ENCODE data around the gene NOP9.

NOP9 gene

DNA sequence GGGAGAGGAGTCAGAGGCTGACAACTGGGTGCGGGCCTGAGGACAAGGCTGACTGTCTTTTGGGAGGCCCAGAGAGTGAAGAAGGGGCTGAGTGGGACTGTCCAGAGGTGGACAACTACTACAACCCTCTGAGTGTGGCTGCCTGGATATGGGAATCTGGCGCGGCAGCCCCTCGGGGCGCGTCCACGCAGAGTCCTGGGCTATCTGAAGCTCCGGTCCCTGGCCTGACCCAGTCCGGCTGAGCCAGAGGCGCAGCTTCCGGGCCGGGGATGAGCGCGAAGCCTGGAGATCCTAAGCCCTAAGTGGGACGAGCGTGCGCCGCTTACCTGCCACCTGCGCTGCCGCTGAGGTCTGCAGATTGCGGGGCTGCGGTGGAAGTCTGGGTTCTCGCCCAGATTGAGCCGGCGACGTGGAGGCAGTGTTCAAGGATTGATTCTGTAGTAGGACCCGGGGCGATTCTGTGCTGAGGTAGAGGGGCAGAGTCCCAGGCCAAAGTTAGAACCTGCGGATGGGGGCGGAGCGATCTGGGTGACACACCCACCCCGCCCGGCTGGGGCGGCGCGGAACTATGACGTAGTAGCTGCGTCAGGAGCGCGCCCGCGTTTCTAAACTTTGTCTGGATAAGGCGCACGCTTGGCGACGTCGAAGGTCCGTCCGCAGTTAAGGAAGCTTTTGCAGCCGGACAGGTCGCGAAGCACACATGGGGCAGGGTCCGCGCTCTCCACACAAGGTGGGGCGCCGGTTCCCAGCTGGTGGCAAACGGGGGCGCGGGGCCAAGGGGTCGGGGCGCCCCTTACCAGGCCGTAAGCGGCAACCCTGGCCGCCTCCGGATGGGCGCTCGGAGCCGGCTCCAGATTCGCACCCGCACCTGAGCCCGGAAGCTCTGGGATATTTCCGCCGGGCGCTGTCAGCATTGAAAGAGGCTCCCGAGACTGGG, at the start of gene NOP9, which contains the start of gene DHRS1:
Gene NOP9, plus strand, starts transcription at position 596 of the 937 bp plus-strand sequence. Its CDS starts 105 bp downstream, at position 701.
Gene DHRS1, minus strand, starts transcription at position 526 of the 937 bp plus-strand sequence. CDS start 674 bp downstream, outside the sequence.
- DNase-seq, result peak; percentile 92

GRCh38 chr14:24250354-24250753, 49.3 kb upstream of the NOP9 start:
- no peak for DNase-seq

DNA sequence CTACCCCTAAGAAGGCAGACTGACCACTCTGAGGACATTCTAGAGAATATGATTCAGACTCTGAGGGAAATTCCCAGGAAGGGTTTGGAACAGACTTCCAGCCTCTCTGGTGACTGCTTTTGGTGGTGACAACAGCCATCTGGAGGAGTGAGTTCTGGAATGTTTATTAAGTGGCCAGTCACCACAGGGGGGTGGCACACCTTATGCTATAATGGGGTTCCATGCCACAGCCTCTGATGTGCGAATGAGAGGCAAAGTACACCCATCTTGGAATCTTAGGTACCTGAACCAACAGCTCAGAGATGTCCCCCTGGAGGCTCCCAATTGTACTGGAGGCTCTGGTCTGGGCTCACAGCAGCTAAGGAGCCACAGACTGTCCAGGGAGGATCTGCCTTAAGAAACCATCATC, 47.8 kb upstream of the NOP9 start:
- DNase-seq, result no peak

DNA sequence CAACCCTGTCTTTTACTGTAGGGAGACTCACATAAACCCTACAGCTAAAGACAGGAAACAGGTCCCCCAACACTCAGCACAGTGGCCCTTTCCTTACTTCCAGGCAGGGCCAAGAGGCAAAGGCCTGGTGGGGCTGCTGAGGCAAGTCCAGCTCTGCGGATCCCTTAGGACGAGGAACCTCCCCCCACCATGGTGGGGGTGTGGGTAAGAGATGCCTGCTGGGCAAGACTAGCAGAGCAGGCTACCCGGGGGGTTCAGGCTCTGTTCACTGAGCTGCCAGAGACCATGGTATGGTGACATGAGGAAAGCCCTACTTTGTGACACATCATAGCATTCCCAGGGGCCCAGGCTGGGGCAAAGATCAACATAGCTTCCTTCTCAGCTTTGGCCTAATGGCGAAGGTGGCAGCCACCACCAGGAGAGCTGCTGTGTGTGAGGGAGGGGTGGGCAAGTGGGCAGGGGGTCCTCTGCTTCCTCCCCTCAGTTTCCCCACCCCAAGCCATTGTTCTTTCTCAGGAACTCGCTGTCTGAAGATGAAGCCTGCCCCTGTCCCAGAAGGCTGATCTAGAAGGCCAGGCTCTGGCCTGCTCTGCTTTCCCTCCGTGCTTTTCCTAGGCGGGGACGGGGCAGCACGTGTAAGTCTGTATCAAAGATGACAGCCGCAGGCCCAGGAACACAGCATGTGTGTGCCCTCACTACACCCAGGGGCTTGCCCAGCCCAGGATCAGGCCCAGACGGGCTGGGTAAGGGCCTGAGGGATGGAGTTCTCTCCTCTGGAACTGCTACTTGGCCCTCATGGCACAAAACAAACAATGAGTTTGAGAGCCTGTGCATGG, 47.1 kb upstream of the NOP9 start:
- no peak for DNase-seq

DNA sequence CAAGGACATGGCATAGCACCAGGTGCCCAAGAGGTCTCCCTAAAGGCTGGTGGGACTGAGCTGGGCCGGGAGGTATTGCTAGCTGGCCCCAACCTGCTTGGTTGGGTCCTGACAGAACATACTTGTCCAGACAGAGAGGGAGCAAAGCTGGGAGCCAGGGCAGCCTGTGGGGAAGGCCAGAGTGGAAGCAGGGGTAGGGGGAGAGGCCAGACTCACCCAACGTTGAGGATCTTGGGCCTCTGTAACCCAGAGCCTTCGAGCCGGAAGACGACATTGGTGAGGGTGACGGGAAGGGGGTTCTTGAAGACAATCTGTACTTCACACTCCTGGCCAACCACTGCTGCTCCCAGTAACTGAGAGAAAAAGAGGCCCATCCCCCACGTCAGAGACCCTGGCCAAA, 45.7 kb upstream of the NOP9 start:
- no peak for DNase-seq

GRCh38 chr14:24254630-24255392, 44.8 kb upstream of the NOP9 start:
- no peak for DNase-seq

DNA sequence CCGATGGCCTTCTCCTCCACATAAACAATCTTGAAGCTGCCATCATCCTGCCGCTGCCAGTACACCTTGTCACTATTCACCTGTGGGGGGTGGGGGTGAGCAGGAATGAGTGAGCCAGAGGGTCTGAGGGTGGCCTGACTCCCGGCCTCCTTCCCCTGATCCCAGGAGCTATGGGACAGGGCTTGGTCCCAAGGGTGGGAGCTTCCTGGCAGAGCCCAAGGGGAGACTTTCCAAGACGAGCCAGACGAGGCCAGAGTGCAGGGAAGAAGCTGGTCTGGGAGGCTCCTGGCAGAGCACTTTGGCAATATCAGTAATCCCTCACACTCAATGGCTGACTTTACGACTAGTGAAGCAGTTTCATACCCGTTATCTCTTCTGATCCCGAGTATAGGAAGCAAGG, 44.2 kb upstream of the NOP9 start:
- no peak for DNase-seq

DNA sequence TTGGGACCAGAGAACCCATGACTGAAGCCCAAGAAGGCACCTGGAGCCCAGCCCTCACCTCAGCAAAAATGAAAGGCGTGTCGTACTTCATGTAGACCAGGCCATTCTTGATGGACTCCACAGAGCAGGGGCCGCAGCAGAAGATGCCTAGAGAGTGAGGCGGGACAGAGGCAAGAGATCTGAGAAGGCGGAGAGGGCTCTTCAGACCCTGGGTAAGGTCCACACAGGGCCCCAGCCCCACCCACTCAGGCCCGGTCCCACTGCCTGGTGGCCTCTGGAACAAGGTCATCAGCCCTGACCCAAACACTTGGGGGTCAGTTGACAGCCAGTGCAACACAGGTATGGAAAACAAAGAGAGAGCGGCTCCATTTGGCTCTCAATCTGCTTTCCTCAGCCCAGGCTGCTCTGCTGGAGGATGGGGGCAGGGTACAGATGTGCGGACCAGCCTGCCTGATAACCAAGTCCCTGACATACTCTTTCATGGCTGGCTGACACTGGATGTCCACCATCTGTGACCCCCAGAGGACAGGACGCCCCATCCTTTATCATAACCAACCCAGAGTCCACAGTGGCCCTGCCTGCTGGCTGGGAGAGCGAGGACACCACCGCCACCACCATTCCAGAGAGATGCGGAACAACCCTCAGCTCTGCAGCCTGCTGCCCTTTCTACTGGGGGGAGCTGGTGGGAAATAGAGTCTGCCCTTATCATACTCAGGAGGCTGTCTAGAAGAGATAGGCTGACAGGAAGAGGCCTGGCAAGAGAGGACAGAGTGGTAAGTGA, 43.5 kb upstream of the NOP9 start:
- DNase-seq, result no peak

GRCh38 chr14:24256960-24257359, 42.7 kb upstream of the NOP9 start:
- DNase-seq, result no peak

DNA sequence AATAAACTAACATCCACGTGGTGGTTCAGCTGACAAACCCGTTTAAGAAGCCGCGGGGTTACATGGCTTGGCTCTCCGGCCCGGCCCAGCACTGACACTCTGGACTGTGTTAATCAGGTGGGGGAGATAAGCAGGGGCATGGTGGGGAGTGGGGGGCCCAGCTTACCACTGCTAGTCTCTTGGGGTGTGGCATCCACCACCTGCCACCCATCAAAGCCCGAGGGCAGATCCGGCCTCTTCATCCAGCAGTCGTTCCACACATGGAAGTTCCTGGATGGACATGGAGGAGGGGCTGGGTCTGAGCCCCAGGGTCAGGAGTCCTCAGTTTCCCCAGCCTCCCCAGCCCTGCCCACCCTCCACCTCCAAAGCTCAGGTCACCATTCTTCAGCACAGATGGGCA, 41.5 kb upstream of the NOP9 start:
- no peak for DNase-seq

- no peak for DNase-seq
Measured at GRCh38 chr14:24258548-24259265, 40.9 kb upstream of the NOP9 start.

GRCh38 chr14:24259282-24260025, 40.2 kb upstream of the NOP9 start:
- DNase-seq, result no peak

DNA sequence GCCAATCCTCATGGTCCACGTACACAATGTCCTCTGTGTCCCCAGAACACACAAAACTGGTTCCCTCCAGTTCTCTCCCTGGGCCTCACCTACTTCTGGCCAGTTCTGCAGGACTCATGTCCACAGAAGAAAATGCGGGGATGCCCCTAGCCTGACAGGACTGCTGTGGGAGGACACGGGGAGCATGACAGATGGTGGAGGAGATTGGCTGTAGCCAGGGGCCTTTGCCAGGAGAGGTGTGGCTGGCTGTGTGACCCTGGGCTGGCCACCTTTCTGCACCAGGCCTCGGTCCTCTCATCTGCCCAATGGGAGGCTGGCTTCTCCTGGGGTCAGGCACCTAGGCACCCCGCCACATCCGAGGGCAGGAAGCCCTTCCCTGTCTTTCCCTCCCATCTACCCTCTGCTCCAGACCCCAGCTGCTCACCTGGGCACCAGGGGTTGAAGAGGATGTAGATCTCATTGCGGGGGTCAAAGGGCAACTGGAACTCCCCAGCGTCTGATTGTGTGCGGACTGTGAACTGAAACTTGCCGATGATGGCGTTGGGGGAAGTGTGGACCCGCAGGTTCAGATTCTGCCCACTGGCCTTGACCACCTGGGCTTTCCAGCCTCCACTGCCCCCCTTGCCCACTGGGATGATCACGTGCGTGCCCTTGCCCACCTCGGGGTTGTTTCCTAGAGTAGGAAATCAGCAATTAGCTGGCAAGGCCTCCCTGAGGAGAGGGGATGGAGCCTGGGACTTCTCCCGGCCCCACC, 39.4 kb upstream of the NOP9 start:
- DNase-seq, result no peak

DNA sequence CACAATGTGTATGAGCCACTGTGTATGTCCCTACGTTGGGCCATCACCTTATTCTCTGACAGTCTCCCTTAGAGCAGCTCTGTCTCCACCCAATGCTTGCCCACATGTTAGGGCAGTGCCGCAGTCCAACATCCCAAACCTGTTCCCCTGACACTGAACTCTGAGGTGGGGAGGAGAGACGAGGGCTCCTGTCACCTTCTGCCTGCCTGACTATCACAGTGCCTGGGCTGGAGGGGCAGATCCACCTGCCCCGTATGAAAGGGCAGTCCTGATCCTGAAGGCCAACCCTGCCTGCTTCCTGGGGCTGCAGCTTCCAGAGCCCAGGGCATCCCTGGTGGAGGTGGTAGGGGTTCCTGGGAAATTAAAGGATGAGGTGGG, 38.9 kb upstream of the NOP9 start:
- DNase-seq, result no peak

DNA sequence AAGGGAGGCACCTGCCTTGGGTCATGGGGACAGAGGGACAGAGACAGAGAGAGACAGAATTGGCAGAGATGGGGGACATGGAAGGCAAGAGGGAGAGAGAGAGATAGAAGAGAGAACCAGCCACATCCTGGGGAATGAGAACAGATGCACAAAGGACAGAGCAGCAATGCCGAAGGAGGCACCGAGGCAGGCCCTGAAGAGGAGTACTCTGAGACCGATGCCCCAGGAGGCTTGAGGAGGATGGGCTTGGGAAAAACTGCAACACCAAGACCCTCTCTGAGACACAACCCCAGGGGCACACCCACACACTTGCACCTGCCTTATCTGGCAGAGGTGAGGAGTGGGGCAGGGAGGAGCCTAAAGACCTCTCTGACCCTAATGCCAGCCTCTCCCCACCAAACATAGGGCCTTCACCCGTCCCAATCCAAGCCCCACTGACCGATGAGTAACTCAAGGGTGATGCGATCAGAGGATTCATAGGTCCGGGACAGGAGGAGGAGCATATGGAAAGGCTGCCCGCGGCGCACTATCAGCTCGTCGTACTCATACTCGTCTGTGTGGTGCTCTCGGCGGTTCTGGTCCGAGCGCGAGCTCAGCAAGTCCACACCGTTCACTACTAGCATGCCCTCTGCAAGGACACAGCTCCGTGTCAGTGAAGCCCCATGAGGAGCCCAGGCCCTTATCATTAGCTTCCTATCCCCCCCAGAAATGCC, 38.2 kb upstream of the NOP9 start:
- DNase-seq, result no peak

DNA sequence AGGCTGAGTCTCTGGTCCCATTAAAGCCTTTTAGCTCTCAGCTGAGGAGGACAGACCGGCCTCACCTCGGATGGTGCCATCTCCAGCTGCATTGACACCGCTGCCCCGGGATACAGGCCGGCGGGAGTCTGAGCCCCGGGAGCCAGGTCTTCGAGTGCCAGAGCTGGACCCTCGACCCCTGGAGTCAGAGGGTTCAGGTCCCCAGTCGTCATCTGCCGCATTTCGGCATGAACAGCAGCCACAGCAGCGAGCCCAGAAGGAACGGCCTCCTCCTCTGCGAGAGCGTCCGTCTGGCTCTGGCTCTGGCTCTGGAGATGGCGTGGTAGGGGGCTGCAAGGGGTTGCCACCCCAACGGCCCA, 37.7 kb upstream of the NOP9 start:
- DNase-seq, result no peak

DNA sequence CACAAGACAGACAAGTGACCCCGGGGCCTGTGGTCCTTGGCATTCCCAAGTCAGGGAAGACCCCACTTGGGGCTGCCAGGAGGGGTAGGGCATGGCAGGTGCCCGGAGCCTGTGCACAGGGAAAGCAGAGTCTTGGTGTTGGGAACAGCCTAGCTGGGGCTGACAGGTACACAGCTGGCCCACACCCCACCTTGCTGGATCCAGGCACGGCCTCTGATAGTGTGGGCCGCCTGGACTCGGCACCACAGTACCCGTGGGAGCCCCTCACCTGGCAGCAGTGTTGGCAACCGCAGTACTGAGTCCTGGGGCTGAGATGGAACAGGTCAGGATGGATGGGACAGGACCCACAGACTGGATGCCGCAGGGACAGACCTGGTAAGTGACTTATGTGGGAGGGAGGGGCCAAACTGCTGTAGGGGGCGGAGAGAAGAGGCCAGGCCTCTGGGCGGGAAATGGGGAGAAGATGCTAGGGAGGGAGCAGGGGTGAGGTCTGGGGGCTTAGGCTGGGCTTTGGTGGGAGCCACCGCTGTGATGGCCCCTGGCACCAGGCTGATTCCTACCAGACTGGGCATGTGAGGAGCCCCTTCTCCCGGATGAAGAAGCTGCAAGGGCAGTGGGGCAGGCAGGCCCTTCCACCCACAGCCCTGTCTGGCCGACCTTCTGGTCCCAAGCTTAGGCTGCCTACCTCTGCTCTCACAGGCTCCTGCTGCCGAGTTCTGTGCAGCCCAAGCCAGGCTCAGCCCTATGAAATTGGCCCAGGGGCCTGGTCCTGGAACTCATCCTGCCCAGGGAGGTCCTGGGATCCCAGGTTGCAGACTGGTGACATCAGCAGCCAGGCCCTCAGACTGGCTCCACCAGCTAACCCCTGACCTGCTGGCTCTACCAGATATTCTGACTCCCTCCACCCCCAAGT, 36.6 kb upstream of the NOP9 start, which contains the start of gene TGM1:
Gene TGM1, minus strand, starts transcription at position 357 of the 913 bp plus-strand sequence. CDS start 825 bp downstream, outside the sequence.
- DNase-seq, result no peak

GRCh38 chr14:24263848-24264247, 35.8 kb upstream of the NOP9 start:
- DNase-seq, result no peak
